DOHH2 (cell line): ENCODE results near the gene SGCD.

Experiments used
- H3F3A ChIP-seq: fragments of 200-600 bp; sonication (generic), shearing (Covaris generic); 2 replicates; pipeline ENCODE4 v1.6.0; 2016; ENCODE audit warnings: antibody characterized with exemption, mild to moderate bottlenecking; ENCODE audit not compliant: control insufficient read depth, insufficient read depth
- H3K27ac ChIP-seq: fragments of 200-600 bp; sonication (generic); 2 replicates; pipeline ENCODE4 v1.5.1; 2014; ENCODE audit warnings: low read depth, mild to moderate bottlenecking, low read length, moderate library complexity
- H3K27me3 ChIP-seq: fragments of 200-600 bp; sonication (generic); 2 replicates; pipeline ENCODE4 v1.6.1; 2014; ENCODE audit warnings: mild to moderate bottlenecking, low read length, mixed read lengths; ENCODE audit not compliant: control insufficient read depth
- H3K36me3 ChIP-seq: fragments of 200-600 bp; sonication (generic); 2 replicates; pipeline ENCODE4 v1.6.1; 2014; ENCODE audit warnings: mild to moderate bottlenecking, low read length, moderate library complexity, mixed read lengths; ENCODE audit not compliant: control insufficient read depth
- H3K4me1 ChIP-seq: fragments of 200-600 bp; sonication (generic); 2 replicates; pipeline ENCODE4 v1.6.1; 2014; ENCODE audit warnings: mild to moderate bottlenecking, low read length, mixed read lengths; ENCODE audit not compliant: control insufficient read depth
- H3K4me2 ChIP-seq: fragments of 200-600 bp; sonication (generic); 2 replicates; pipeline ENCODE4 v1.6.0; 2014; ENCODE audit warnings: mild to moderate bottlenecking, low read length, moderate library complexity
- H3K4me3 ChIP-seq: fragments of 200-600 bp; sonication (generic); 2 replicates; pipeline ENCODE4 v1.5.1; 2014; ENCODE audit warnings: mild to moderate bottlenecking, low read length, mixed read lengths
- H3K79me2 ChIP-seq: fragments of 200-600 bp; sonication (generic); 2 replicates; pipeline ENCODE4 v1.6.1; 2014; ENCODE audit warnings: mild to moderate bottlenecking, low read length, mixed read lengths; ENCODE audit not compliant: control insufficient read depth
- H3K9me2 ChIP-seq: fragments of 200-600 bp; sonication (generic); replicated peaks from 2 replicates; pipeline ENCODE4 v1.6.1; 2014; ENCODE audit warnings: mild to moderate bottlenecking, low read length, mixed read lengths; ENCODE audit not compliant: control insufficient read depth
- H3K9me3 ChIP-seq: fragments of 200-600 bp; sonication (generic); 2 replicates; pipeline ENCODE4 v1.6.1; 2014; ENCODE audit warnings: antibody characterized with exemption, low read length, mixed read lengths; ENCODE audit not compliant: control insufficient read depth, insufficient read depth
- H4K20me1 ChIP-seq: fragments of 200-600 bp; sonication (generic); 2 replicates; pipeline ENCODE4 v1.6.0; 2014; ENCODE audit warnings: low read depth, mild to moderate bottlenecking, antibody characterized with exemption, low read length, moderate library complexity; ENCODE audit not compliant: control insufficient read depth, insufficient read depth
- EZH2phosphoT487 ChIP-seq: fragments of 200-600 bp; sonication (generic); IDR thresholded peaks from 2 replicates; pipeline ENCODE4 v1.6.1; 2017; ENCODE audit warnings: borderline replicate concordance, mild to moderate bottlenecking, antibody characterized with exemption, low read length, moderate library complexity, mixed read lengths
- TF ChIP-seq, protein P1 (sequence below): fragments of 200-600 bp; sonication (generic); IDR thresholded peaks from one replicate; pipeline ENCODE4 v1.5.1; 2014; ENCODE audit warnings: antibody characterized with exemption, mild to moderate bottlenecking, low read depth, low read length; ENCODE audit not compliant: poor library complexity, severe bottlenecking

Gene SGCD

DNA sequence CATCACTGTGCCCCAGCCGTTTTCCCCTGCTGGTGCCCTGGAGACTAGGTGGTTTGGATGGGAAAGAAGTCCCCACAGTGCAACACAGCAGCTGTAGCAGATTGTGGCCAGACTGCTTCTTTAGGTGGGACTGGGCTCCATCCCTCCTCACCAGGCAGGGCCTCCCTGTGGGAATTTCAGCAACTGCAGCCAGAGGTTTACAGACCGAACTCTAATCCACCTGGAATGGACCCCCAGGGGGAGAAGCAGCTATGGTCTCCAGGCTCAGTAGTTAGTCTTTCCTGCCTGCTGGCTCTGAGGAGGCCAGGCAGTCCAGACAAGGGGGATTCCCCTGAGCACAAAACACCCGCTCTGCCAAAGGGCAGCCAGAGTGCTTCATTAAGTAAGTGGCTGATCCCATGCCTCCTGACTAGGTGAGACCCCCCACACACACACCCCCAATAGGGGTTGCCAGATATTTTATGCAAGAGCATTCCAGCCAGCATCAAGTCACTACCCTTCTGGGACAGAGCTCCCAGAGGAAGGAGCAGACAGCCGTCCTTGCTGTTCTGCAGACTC is 188.9 kb downstream of the SGCD start:
- H3K36me3 ChIP-seq: no peaks in the 10 kb centered on the region
- TF ChIP-seq, protein P1, sequence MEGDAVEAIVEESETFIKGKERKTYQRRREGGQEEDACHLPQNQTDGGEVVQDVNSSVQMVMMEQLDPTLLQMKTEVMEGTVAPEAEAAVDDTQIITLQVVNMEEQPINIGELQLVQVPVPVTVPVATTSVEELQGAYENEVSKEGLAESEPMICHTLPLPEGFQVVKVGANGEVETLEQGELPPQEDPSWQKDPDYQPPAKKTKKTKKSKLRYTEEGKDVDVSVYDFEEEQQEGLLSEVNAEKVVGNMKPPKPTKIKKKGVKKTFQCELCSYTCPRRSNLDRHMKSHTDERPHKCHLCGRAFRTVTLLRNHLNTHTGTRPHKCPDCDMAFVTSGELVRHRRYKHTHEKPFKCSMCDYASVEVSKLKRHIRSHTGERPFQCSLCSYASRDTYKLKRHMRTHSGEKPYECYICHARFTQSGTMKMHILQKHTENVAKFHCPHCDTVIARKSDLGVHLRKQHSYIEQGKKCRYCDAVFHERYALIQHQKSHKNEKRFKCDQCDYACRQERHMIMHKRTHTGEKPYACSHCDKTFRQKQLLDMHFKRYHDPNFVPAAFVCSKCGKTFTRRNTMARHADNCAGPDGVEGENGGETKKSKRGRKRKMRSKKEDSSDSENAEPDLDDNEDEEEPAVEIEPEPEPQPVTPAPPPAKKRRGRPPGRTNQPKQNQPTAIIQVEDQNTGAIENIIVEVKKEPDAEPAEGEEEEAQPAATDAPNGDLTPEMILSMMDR: no peak
- no peak for TF ChIP-seq EZH2phosphoT487
- no peak overlapping the region for H3K27ac ChIP-seq
- H3F3A ChIP-seq: no peaks in the 10 kb centered on the region
- H3K9me2 ChIP-seq: no peaks in the 10 kb centered on the region
- H3K4me1 ChIP-seq: no peaks in the 10 kb centered on the region
- no peaks in the 10 kb centered on the region for H3K27me3 ChIP-seq
- no peaks in the 10 kb centered on the region for H4K20me1 ChIP-seq
- no peaks in the 10 kb centered on the region for H3K79me2 ChIP-seq
- no peak overlapping the region for H3K4me3 ChIP-seq
- H3K9me3 ChIP-seq: no peaks in the 10 kb centered on the region
- H3K4me2 ChIP-seq: no peak overlapping the region

DNA sequence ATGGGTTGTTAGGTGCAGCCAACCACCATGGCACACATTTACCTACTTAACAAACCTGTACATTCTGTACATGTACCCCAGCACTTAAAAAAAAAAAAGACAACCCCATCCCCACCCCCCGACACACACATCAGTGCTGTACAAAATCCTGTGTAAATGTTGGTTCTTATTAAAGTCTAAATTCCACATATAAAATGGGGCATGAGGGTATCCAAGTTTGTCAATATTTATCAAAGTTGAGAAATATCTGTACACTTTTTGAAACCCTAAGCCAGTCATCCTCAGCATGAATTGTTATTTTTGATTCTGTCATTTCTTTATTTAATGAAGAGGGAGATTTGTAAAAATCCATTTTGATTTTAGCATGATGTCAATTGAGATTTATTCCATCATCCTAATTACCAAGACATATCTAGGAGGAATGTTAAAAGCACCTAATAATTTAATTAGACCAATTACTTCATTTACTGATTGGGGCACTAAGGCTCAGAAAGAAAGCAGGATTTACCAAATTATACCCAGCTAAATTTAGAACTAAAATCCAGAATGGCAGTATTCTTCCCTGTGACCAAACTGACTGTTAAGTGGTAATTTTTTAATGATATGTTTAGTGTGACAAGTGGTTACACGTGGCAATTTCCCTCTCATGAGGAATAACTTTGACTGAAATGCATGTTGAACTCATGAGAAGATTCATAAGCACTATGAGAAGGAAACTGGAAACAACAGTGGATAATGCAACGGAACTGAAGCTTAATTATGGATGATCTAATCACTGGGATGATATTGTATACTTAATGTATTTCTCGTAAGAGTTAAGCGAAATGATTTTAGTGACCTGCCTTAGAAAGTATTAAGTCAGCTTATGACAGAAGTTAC is 195.9 kb downstream of the SGCD start:
- Histone ChIP-seq H3F3A (no peaks in the 10 kb centered on the region), H3K4me1 (no peaks in the 10 kb centered on the region), H3K27me3 (no peaks in the 10 kb centered on the region)

DNA sequence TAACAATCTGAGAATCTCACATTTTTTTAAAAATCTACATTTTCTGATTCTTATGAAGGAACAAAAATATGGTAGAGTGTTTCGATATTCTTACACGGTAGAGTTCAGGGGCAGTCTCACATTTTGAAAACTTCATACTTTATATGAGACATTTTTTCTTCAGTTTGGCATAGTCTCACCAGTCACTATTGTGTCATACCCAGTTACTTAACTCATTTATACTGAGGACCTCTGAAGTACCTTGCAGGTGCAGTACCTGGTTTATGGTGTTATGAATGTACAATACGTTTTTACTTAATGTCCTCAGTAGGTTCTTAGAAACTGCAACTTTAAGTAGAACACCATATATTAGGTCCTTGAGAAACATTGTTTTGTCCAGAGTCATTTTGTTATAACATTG is 196.6 kb downstream of the SGCD start:
- H3K4me1 ChIP-seq: no peaks in the 10 kb centered on the region
- no peaks in the 10 kb centered on the region for H3K9me3 ChIP-seq
- no peaks in the 10 kb centered on the region for H3K9me2 ChIP-seq
- no peaks in the 10 kb centered on the region for H4K20me1 ChIP-seq
- no peaks in the 10 kb centered on the region for H3K36me3 ChIP-seq
- TF ChIP-seq EZH2phosphoT487: no peak
- TF ChIP-seq, protein P1: no peak
- H3F3A ChIP-seq: no peaks in the 10 kb centered on the region
- H3K4me2 ChIP-seq: no peak overlapping the region
- H3K27ac ChIP-seq: no peak overlapping the region
- no peaks in the 10 kb centered on the region for H3K27me3 ChIP-seq
- H3K4me3 ChIP-seq: no peak overlapping the region
- no peaks in the 10 kb centered on the region for H3K79me2 ChIP-seq

More for the DNA sequence above, 195.9 kb downstream of the SGCD start:
- Histone ChIP-seq H4K20me1 (no peaks in the 10 kb centered on the region), H3K9me2 (no peaks in the 10 kb centered on the region), H3K79me2 (no peaks in the 10 kb centered on the region), H3K9me3 (no peaks in the 10 kb centered on the region), H3K4me3 (no peak overlapping the region), H3K27ac (no peak overlapping the region), H3K36me3 (no peaks in the 10 kb centered on the region), H3K4me2 (no peak overlapping the region)
- TF ChIP-seq EZH2phosphoT487: no peak
- TF ChIP-seq, protein P1: no peak
